NCI-H748 treated with DMSO at 0.1 percent for 48 hours (cell line): ENCODE results near the gene LINS1.

Experiments
- DNase-seq: peaks from one replicate; lab custom pipeline; 2025; lab: John Stamatoyannopoulos, UW

The LINS1 gene

GRCh38 chr15:100559330-100559729 lies 42.7 kb downstream of the LINS1 start:
- no peak for DNase-seq

GRCh38 chr15:100558771-100559254 lies 43.2 kb downstream of the LINS1 start:
- no peak for DNase-seq

- no peak for DNase-seq
Measured at GRCh38 chr15:100553468-100553867, 48.5 kb downstream of the LINS1 start.

- DNase-seq = no peak
Measured at GRCh38 chr15:100547961-100548360, 54.0 kb downstream of the LINS1 start.

GRCh38 chr15:100544946-100545345 lies 57.0 kb downstream of the LINS1 start:
- DNase-seq = no peak

- no peak for DNase-seq
Measured at GRCh38 chr15:100544338-100544841, 57.6 kb downstream of the LINS1 start.

GRCh38 chr15:100542290-100542689 lies 59.7 kb downstream of the LINS1 start:
- DNase-seq = no peak

GRCh38 chr15:100537331-100537730 lies 64.7 kb downstream of the LINS1 start:
- no peak for DNase-seq

- DNase-seq = no peak
Measured at GRCh38 chr15:100536733-100537132, 65.3 kb downstream of the LINS1 start.

GRCh38 chr15:100533886-100534285 lies 68.1 kb downstream of the LINS1 start:
- DNase-seq = no peak

GRCh38 chr15:100531823-100532327 lies 70.1 kb downstream of the LINS1 start:
- DNase-seq = no peak

GRCh38 chr15:100531204-100531603 lies 70.8 kb downstream of the LINS1 start:
- no peak for DNase-seq

- no peak for DNase-seq
Measured at GRCh38 chr15:100529556-100529955, 72.4 kb downstream of the LINS1 start.

- no peak for DNase-seq
Measured at GRCh38 chr15:100528833-100529428, 73.1 kb downstream of the LINS1 start, which contains the start of gene CERS3. Gene CERS3, minus strand, starts transcription at chr15:100528950. Its CDS starts 27,101 bp downstream, at chr15:100501849.

- DNase-seq = no peak
Measured at GRCh38 chr15:100526027-100526481, 75.9 kb downstream of the LINS1 start.

- no peak for DNase-seq
Measured at GRCh38 chr15:100525436-100525835, 76.5 kb downstream of the LINS1 start.

GRCh38 chr15:100524326-100524725 lies 77.7 kb downstream of the LINS1 start:
- DNase-seq = no peak

- DNase-seq = no peak
Measured at GRCh38 chr15:100521907-100522306, 80.1 kb downstream of the LINS1 start.

GRCh38 chr15:100520132-100520921 lies 81.7 kb downstream of the LINS1 start:
- no peak for DNase-seq

GRCh38 chr15:100517846-100518245 lies 84.1 kb downstream of the LINS1 start:
- no peak for DNase-seq
